GM23338 (cell line): ENCODE results near the gene RNLS. TPM values are rescaled to one million over a fixed set of nuclear protein-coding genes. Genes with fewer than 3 reads are reported as not detected.

Experiments used
- ATAC-seq: fragments of 200-7000 bp; cut with Tn5 transposase; 3 replicates; pipeline ENCODE4 v1.9.1; 2020
- DNase-seq: peaks from one replicate; pipeline ENCODE4 v3.0.0-alpha.2; 2015; ENCODE audit warnings: low spot score
- H2AFZ ChIP-seq: fragments of 200-600 bp; sonication (generic); 2 replicates; pipeline ENCODE4 v1.8.0; 2016; ENCODE audit warnings: antibody characterized with exemption, mild to moderate bottlenecking, moderate library complexity
- H3F3A ChIP-seq: fragments of 200-600 bp; sonication (generic); replicated peaks from 2 replicates; pipeline ENCODE4 v1.8.0; 2017; ENCODE audit warnings: antibody characterized with exemption, mixed run types, low read depth
- H3K27ac ChIP-seq: fragments of 200-600 bp; sonication (generic); 2 replicates; pipeline ENCODE4 v1.6.1; 2016; ENCODE audit warnings: low read depth
- H3K27me3 ChIP-seq: fragments of 200-600 bp; sonication (generic); 2 replicates; pipeline ENCODE4 v1.8.0; 2016; ENCODE audit warnings: mild to moderate bottlenecking, mixed run types, moderate library complexity; ENCODE audit not compliant: insufficient read depth
- H3K36me3 ChIP-seq: fragments of 200-600 bp; sonication (generic); 2 replicates; pipeline ENCODE4 v1.8.0; 2016; ENCODE audit warnings: mild to moderate bottlenecking; ENCODE audit not compliant: insufficient read depth
- H3K4me1 ChIP-seq: fragments of 200-600 bp; sonication (generic); 2 replicates; pipeline ENCODE4 v1.8.0; 2016; ENCODE audit warnings: mild to moderate bottlenecking, moderate library complexity; ENCODE audit not compliant: insufficient read depth
- H3K4me2 ChIP-seq: fragments of 200-600 bp; sonication (generic); 2 replicates; pipeline ENCODE4 v1.7.1; 2017; ENCODE audit warnings: mixed run types
- H3K4me3 ChIP-seq: fragments of 200-600 bp; sonication (generic); 2 replicates; pipeline ENCODE4 v1.6.1; 2016; ENCODE audit warnings: mixed run types
- H3K79me2 ChIP-seq: fragments of 200-600 bp; sonication (generic); replicated peaks from 2 replicates; pipeline ENCODE4 v1.8.0; 2017; ENCODE audit warnings: mild to moderate bottlenecking; ENCODE audit not compliant: insufficient read depth
- H3K9me2 ChIP-seq: fragments of 200-600 bp; sonication (generic); 2 replicates; pipeline ENCODE4 v1.8.0; 2017; ENCODE audit not compliant: insufficient read depth
- H4K20me1 ChIP-seq: fragments of 200-600 bp; sonication (generic); replicated peaks from 2 replicates; pipeline ENCODE4 v1.8.0; 2017; ENCODE audit warnings: mild to moderate bottlenecking; ENCODE audit not compliant: insufficient read depth
- H3K27ac Mint-ChIP-seq: 2 replicates; pipeline ENCODE4 v1.8.0; 2020; ENCODE audit warnings: inconsistent platforms, mild to moderate bottlenecking, moderate library complexity, mixed read lengths
- H3K27me3 Mint-ChIP-seq: 3 replicates; pipeline ENCODE4 v1.8.0; 2022; ENCODE audit warnings: low read depth, mild to moderate bottlenecking, moderate library complexity, mixed read lengths, inconsistent platforms; ENCODE audit not compliant: insufficient read depth, poor library complexity
- H3K36me3 Mint-ChIP-seq: 3 replicates; pipeline ENCODE4 v1.8.0; 2021; ENCODE audit warnings: low read depth, mild to moderate bottlenecking, inconsistent platforms, moderate library complexity, mixed read lengths
- H3K4me1 Mint-ChIP-seq: 3 replicates; pipeline ENCODE4 v1.8.0; 2020; ENCODE audit warnings: mild to moderate bottlenecking, inconsistent platforms, mixed read lengths
- H3K4me3 Mint-ChIP-seq: 3 replicates; pipeline ENCODE4 v1.8.0; 2021; ENCODE audit warnings: moderate library complexity, mild to moderate bottlenecking, inconsistent platforms, mixed read lengths
- H3K9me3 Mint-ChIP-seq: 3 replicates; pipeline ENCODE4 v1.8.0; 2020; ENCODE audit warnings: moderate library complexity, mild to moderate bottlenecking, inconsistent platforms, mixed read lengths
- CREB1 ChIP-seq: fragments of 250-450 bp; sonication (Bioruptor Pico); IDR thresholded peaks from 2 replicates; pipeline ENCODE4 v1.5.0; 2020; ENCODE audit warnings: low read depth, mild to moderate bottlenecking, moderate library complexity
- EZH2 ChIP-seq: fragments of 200-600 bp; sonication (generic); IDR thresholded peaks from one replicate; pipeline ENCODE4 v1.8.0; 2017; ENCODE audit warnings: antibody characterized with exemption, mild to moderate bottlenecking, low read depth; ENCODE audit not compliant: unreplicated experiment
- JUNB ChIP-seq: IDR thresholded peaks from one replicate; pipeline ENCODE4 v1.6.1; 2016; ENCODE audit warnings: antibody characterized with exemption; ENCODE audit not compliant: unreplicated experiment
- NANOG ChIP-seq: IDR thresholded peaks from 2 replicates; pipeline ENCODE4 v1.6.1; 2016; ENCODE audit warnings: antibody characterized with exemption, borderline replicate concordance
- ZNF114 ChIP-seq: fragments of 250-450 bp; sonication (Bioruptor Pico); IDR thresholded peaks from 2 replicates; pipeline ENCODE4 v1.5.0; 2020; ENCODE audit warnings: mild to moderate bottlenecking, moderate library complexity
- ZNF331 ChIP-seq: fragments of 250-450 bp; sonication (Bioruptor Pico); IDR thresholded peaks from 2 replicates; pipeline ENCODE4 v1.5.0; 2020; ENCODE audit warnings: low read depth, mild to moderate bottlenecking, moderate library complexity
- polyA plus RNA-seq: library from polyadenylated mRNA; unstranded; fragments of >200 nt; fragmentation: Nextera tagmentation; extraction: Ambion mirVana; gene quantifications from 2 replicates; pipeline ENCODE4 v1.2.1, GENCODE V29; 2016
- total RNA-seq: library from RNA; depleted of rRNA; stranded (reverse); fragments of >200 nt; shearing (Covaris generic); gene quantifications from 2 replicates; pipeline ENCODE4 v1.2.3, GENCODE V29; 2014
- TF ChIP-seq, protein P1 (sequence below), 2 experiments: fragments of 200-600 bp in 1 of 2; sonication (generic) in 1 of 2; conservative IDR thresholded peaks; 2 replicates each; pipeline versions ENCODE4 v1.5.1 to v1.6.1; 2016 to 2017; ENCODE audit warnings: antibody characterized with exemption in 2 of 2, low read depth in 2 of 2, mild to moderate bottlenecking in 2 of 2, moderate library complexity in 1 of 2
- TF ChIP-seq, protein P2 (sequence below): IDR thresholded peaks from 2 replicates; pipeline ENCODE4 v1.6.1; 2016; ENCODE audit warnings: antibody characterized with exemption
- TF ChIP-seq, protein P3 (sequence below): IDR thresholded peaks from one replicate; pipeline ENCODE4 v1.6.1; 2018; ENCODE audit warnings: antibody characterized with exemption; ENCODE audit not compliant: unreplicated experiment
- TF ChIP-seq, protein P4 (sequence below): fragments of 250-450 bp; sonication (Bioruptor Pico); IDR thresholded peaks from 2 replicates; pipeline ENCODE4 v1.5.0; 2020; ENCODE audit warnings: mild to moderate bottlenecking, moderate library complexity

RNLS gene
- total and polyA plus RNA-seq, 2 experiments from 2014 or later, result 8.8 to 15.2 TPM

DNA sequence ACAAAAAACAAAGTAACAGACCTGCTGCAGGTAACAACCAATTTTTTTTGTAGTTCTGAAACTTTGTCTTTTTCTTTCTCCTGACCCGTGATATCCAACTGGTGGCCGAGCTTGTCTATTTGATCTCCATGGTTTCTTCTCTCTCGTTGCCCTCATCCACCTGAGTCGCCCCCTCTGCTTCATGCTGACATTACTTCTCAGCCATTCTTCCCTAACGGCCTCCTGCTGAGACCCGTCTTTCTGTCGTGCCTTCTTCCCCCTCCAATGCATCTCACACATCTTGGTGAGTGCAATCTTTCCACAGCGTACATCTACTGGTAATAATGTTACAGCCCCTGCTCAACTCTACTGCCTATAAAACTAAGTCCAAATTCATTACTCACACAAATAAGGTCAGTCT is 352.9 kb downstream of the RNLS start:
- no peaks in the 10 kb centered on the region for H3K36me3 Mint-ChIP-seq
- Histone ChIP-seq H3K9me2 (no peaks in the 10 kb centered on the region), H3F3A (no peaks in the 10 kb centered on the region), H3K4me1 (no peaks in the 10 kb centered on the region), H3K4me2 (no peak overlapping the region), H3K79me2 (no peaks in the 10 kb centered on the region), H2AFZ (no peak overlapping the region), H3K4me3 (no peak overlapping the region), H3K27ac (no peak overlapping the region), H4K20me1 (no peaks in the 10 kb centered on the region), H3K27me3 (no peaks in the 10 kb centered on the region), H3K36me3 (no peaks in the 10 kb centered on the region)
- H3K4me1 Mint-ChIP-seq, result peaks cover 8% of the 10 kb centered on the region
- TF ChIP-seq, protein P1, sequence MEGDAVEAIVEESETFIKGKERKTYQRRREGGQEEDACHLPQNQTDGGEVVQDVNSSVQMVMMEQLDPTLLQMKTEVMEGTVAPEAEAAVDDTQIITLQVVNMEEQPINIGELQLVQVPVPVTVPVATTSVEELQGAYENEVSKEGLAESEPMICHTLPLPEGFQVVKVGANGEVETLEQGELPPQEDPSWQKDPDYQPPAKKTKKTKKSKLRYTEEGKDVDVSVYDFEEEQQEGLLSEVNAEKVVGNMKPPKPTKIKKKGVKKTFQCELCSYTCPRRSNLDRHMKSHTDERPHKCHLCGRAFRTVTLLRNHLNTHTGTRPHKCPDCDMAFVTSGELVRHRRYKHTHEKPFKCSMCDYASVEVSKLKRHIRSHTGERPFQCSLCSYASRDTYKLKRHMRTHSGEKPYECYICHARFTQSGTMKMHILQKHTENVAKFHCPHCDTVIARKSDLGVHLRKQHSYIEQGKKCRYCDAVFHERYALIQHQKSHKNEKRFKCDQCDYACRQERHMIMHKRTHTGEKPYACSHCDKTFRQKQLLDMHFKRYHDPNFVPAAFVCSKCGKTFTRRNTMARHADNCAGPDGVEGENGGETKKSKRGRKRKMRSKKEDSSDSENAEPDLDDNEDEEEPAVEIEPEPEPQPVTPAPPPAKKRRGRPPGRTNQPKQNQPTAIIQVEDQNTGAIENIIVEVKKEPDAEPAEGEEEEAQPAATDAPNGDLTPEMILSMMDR (conservative IDR thresholded peaks at IDR 0.05; ENCODE audit: low read depth in 2 of 2), result no peak
- TF ChIP-seq, protein P2, sequence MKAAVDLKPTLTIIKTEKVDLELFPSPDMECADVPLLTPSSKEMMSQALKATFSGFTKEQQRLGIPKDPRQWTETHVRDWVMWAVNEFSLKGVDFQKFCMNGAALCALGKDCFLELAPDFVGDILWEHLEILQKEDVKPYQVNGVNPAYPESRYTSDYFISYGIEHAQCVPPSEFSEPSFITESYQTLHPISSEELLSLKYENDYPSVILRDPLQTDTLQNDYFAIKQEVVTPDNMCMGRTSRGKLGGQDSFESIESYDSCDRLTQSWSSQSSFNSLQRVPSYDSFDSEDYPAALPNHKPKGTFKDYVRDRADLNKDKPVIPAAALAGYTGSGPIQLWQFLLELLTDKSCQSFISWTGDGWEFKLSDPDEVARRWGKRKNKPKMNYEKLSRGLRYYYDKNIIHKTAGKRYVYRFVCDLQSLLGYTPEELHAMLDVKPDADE, result no peak
- TF ChIP-seq EZH2 (no peak), JUNB (no peak), ZNF114 (CRISPR knock-in tag) (no peak), NANOG (no peak)
- TF ChIP-seq, protein P3, sequence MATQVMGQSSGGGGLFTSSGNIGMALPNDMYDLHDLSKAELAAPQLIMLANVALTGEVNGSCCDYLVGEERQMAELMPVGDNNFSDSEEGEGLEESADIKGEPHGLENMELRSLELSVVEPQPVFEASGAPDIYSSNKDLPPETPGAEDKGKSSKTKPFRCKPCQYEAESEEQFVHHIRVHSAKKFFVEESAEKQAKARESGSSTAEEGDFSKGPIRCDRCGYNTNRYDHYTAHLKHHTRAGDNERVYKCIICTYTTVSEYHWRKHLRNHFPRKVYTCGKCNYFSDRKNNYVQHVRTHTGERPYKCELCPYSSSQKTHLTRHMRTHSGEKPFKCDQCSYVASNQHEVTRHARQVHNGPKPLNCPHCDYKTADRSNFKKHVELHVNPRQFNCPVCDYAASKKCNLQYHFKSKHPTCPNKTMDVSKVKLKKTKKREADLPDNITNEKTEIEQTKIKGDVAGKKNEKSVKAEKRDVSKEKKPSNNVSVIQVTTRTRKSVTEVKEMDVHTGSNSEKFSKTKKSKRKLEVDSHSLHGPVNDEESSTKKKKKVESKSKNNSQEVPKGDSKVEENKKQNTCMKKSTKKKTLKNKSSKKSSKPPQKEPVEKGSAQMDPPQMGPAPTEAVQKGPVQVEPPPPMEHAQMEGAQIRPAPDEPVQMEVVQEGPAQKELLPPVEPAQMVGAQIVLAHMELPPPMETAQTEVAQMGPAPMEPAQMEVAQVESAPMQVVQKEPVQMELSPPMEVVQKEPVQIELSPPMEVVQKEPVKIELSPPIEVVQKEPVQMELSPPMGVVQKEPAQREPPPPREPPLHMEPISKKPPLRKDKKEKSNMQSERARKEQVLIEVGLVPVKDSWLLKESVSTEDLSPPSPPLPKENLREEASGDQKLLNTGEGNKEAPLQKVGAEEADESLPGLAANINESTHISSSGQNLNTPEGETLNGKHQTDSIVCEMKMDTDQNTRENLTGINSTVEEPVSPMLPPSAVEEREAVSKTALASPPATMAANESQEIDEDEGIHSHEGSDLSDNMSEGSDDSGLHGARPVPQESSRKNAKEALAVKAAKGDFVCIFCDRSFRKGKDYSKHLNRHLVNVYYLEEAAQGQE, result no peak
- H3K27ac Mint-ChIP-seq, result no peak overlapping the region
- no peak overlapping the region for H3K4me3 Mint-ChIP-seq
- peaks cover 2% of the 10 kb centered on the region for H3K27me3 Mint-ChIP-seq
- DNase-seq, result no peak
- ATAC-seq, result no peak
- no peaks in the 10 kb centered on the region; the same call in 1 of the 3 replicates for H3K9me3 Mint-ChIP-seq

DNA sequence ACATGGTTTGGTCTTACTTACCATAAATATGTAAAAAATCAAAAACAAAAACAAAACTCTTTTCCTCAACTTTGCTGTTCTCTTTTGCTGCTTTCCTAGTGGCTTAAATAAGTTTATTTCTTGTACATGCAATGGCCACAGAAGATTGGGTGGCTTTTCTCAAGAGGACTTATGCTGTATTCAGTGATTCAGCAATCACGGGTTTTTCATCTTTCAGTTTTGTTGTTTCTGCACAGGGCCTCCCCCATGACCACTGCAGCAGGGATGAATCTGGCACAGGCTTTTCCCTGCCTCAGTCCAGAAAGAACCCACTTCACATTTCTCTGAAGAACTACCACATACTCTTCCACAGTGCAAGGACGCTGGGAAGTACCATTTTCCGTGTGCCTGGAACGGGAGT is 355.0 kb downstream of the RNLS start:
- Histone ChIP-seq H4K20me1 (no peaks in the 10 kb centered on the region), H3K4me2 (no peak overlapping the region), H3K27ac (no peak overlapping the region), H3K79me2 (no peaks in the 10 kb centered on the region), H3K36me3 (no peaks in the 10 kb centered on the region), H2AFZ (no peak overlapping the region), H3F3A (no peaks in the 10 kb centered on the region), H3K9me2 (0 out of 2 replicates have a peak, but pooled peaks cover 4% of the 10 kb centered on the region), H3K27me3 (no peaks in the 10 kb centered on the region), H3K4me1 (no peaks in the 10 kb centered on the region), H3K4me3 (no peak overlapping the region)
- Mint-ChIP-seq H3K9me3 (no peaks in the 10 kb centered on the region; the same call in 1 of the 3 replicates), H3K27me3 (peaks cover 2% of the 10 kb centered on the region), H3K27ac (no peak overlapping the region), H3K4me1 (peaks cover 5% of the 10 kb centered on the region; the same call in 2 of the 3 replicates), H3K4me3 (no peak overlapping the region), H3K36me3 (no peaks in the 10 kb centered on the region)
- ATAC-seq, result no peak
- DNase-seq, result no peak
- TF ChIP-seq CREB1 (CRISPR knock-in tag) (no peak), EZH2 (no peak), ZNF331 (CRISPR knock-in tag) (no peak)
- TF ChIP-seq, protein P4, sequence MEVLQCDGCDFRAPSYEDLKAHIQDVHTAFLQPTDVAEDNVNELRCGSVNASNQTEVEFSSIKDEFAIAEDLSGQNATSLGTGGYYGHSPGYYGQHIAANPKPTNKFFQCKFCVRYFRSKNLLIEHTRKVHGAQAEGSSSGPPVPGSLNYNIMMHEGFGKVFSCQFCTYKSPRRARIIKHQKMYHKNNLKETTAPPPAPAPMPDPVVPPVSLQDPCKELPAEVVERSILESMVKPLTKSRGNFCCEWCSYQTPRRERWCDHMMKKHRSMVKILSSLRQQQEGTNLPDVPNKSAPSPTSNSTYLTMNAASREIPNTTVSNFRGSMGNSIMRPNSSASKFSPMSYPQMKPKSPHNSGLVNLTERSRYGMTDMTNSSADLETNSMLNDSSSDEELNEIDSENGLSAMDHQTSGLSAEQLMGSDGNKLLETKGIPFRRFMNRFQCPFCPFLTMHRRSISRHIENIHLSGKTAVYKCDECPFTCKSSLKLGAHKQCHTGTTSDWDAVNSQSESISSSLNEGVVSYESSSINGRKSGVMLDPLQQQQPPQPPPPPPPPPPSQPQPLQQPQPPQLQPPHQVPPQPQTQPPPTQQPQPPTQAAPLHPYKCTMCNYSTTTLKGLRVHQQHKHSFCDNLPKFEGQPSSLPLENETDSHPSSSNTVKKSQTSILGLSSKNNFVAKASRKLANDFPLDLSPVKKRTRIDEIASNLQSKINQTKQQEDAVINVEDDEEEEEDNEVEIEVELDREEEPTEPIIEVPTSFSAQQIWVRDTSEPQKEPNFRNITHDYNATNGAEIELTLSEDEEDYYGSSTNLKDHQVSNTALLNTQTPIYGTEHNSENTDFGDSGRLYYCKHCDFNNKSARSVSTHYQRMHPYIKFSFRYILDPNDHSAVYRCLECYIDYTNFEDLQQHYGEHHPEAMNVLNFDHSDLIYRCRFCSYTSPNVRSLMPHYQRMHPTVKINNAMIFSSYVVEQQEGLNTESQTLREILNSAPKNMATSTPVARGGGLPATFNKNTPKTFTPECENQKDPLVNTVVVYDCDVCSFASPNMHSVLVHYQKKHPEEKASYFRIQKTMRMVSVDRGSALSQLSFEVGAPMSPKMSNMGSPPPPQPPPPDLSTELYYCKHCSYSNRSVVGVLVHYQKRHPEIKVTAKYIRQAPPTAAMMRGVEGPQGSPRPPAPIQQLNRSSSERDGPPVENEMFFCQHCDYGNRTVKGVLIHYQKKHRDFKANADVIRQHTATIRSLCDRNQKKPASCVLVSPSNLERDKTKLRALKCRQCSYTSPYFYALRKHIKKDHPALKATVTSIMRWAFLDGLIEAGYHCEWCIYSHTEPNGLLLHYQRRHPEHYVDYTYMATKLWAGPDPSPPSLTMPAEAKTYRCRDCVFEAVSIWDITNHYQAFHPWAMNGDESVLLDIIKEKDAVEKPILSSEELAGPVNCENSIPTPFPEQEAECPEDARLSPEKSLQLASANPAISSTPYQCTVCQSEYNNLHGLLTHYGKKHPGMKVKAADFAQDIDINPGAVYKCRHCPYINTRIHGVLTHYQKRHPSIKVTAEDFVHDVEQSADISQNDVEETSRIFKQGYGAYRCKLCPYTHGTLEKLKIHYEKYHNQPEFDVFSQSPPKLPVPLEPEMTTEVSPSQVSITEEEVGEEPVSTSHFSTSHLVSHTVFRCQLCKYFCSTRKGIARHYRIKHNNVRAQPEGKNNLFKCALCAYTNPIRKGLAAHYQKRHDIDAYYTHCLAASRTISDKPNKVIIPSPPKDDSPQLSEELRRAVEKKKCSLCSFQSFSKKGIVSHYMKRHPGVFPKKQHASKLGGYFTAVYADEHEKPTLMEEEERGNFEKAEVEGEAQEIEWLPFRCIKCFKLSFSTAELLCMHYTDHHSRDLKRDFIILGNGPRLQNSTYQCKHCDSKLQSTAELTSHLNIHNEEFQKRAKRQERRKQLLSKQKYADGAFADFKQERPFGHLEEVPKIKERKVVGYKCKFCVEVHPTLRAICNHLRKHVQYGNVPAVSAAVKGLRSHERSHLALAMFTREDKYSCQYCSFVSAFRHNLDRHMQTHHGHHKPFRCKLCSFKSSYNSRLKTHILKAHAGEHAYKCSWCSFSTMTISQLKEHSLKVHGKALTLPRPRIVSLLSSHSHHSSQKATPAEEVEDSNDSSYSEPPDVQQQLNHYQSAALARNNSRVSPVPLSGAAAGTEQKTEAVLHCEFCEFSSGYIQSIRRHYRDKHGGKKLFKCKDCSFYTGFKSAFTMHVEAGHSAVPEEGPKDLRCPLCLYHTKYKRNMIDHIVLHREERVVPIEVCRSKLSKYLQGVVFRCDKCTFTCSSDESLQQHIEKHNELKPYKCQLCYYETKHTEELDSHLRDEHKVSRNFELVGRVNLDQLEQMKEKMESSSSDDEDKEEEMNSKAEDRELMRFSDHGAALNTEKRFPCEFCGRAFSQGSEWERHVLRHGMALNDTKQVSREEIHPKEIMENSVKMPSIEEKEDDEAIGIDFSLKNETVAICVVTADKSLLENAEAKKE (CRISPR knock-in tag), result no peak
